HG02610 (cell line): ENCODE measurements around the gene KLRF1.
A peak's percentile ranks its signal among the peaks of the same experiment; 100 is the strongest.

Experiments used
- ATAC-seq: cut with Tn5 transposase; IDR thresholded peaks from one replicate; pipeline ENCODE4 v1.9.1; 2021; ENCODE audit warnings: mild to moderate bottlenecking, moderate library complexity; ENCODE audit not compliant: unreplicated experiment

The KLRF1 gene

GRCh38 chr12:9808504-9808903, 18.8 kb upstream of the KLRF1 start:
- no peak for ATAC-seq

GRCh38 chr12:9809338-9809737, 17.9 kb upstream of the KLRF1 start:
- no peak for ATAC-seq

GRCh38 chr12:9809866-9810265, 17.4 kb upstream of the KLRF1 start:
- no peak for ATAC-seq

GRCh38 chr12:9810671-9811070, 16.6 kb upstream of the KLRF1 start:
- ATAC-seq: no peak

GRCh38 chr12:9811621-9812020, 15.7 kb upstream of the KLRF1 start:
- ATAC-seq: no peak

- peak; percentile 94 for ATAC-seq
These were observed 13.2 kb upstream of the KLRF1 start for GRCh38 chr12:9813821-9814798.

GRCh38 chr12:9820281-9820930, 6.9 kb upstream of the KLRF1 start:
- ATAC-seq: no peak

GRCh38 chr12:9829483-9829882, 2.2 kb downstream of the KLRF1 start:
- no peak for ATAC-seq

- ATAC-seq: no peak
These were observed 2.7 kb downstream of the KLRF1 start for GRCh38 chr12:9829982-9830381.

- ATAC-seq: no peak
These were observed 4.4 kb downstream of the KLRF1 start for GRCh38 chr12:9831720-9832119.

GRCh38 chr12:9843407-9843806, 16.1 kb downstream of the KLRF1 start:
- no peak for ATAC-seq

- ATAC-seq: no peak
These were observed 21.6 kb downstream of the KLRF1 start for GRCh38 chr12:9848899-9849298.

GRCh38 chr12:9851050-9851449, 23.8 kb downstream of the KLRF1 start:
- no peak for ATAC-seq

GRCh38 chr12:9851927-9852326, 24.6 kb downstream of the KLRF1 start:
- ATAC-seq: no peak

- ATAC-seq: no peak
These were observed 28.9 kb downstream of the KLRF1 start for GRCh38 chr12:9856151-9856550.

GRCh38 chr12:9856894-9857293, 29.6 kb downstream of the KLRF1 start:
- no peak for ATAC-seq

- ATAC-seq: no peak
These were observed 30.9 kb downstream of the KLRF1 start for GRCh38 chr12:9858135-9858534.

GRCh38 chr12:9864913-9865675, 37.8 kb downstream of the KLRF1 start:
- no peak for ATAC-seq

GRCh38 chr12:9866860-9867269, 39.6 kb downstream of the KLRF1 start:
- no peak for ATAC-seq

GRCh38 chr12:9867531-9867930, 40.2 kb downstream of the KLRF1 start:
- ATAC-seq: no peak

GRCh38 chr12:9868311-9868801, 41.1 kb downstream of the KLRF1 start:
- ATAC-seq: no peak
